ENCODE measurements around the gene ERGIC1. TPM values are rescaled to one million over a fixed set of nuclear protein-coding genes. Genes with fewer than 3 reads are reported as not detected.

ERGIC1 gene
- total and polyA plus RNA-seq, 2 of the 13 experiments (the other 11 are each of a cell fraction or from before 2014, with no cell fraction given): 78.5 to 184 TPM

DNA sequence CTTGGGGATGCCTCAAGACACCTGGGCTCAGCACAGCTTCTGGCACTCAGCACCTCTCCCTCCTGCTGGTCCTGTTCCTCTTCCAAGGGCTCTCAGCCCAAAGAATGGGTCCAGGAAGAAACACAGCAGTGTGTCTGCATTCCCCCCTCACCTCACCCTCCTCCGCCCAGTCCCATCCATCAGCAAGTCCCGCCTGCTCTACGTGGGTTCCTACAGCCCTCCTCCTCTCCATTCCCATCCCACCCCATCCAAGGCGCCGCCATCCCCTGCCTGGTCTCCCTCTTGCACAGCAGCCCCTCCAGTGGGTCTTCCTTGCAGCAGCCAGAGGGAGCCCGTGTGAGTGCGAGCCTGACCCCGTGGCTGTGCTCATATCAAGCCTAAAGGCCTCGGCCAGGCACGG is 72.8 kb downstream of the ERGIC1 start:
- Histone ChIP-seq H3K36me3 (replicated peaks in 1 of 2; ENCODE audit: control insufficient read depth in 1 of 2, insufficient read depth in 2 of 2, low read length in 2 of 2) (peaks cover 16 to 24% of the 10 kb centered on the region in 2 experiments), H2AFZ (ENCODE audit: low read length) (no peak overlapping the region), H3K9ac (ENCODE audit: insufficient read depth, low read depth, low read length) (no peak overlapping the region), H3K79me2 (ENCODE audit: insufficient read depth, low read length) (no peaks in the 10 kb centered on the region), H3K27ac (ENCODE audit: extremely low read length, insufficient read depth, low read length) (no peak overlapping the region), H3K4me2 (ENCODE audit: low read depth, low read length) (no peak overlapping the region), H3K4me3 (replicated peaks in 1 of 3; ENCODE audit: insufficient read depth in 1 of 3, low read depth in 2 of 3, low read length in 3 of 3) (no peak overlapping the region), H3K4me1 (ENCODE audit: insufficient read depth, low read length) (peaks cover 31% of the 10 kb centered on the region), H4K20me1 (ENCODE audit: insufficient read depth, low read length) (no peaks in the 10 kb centered on the region), H3K27me3 (ENCODE audit: control insufficient read depth in 1 of 2, insufficient read depth in 2 of 2, low read length in 2 of 2) (no peaks in the 10 kb centered on the region), H3K9me3 (ENCODE audit: low read length) (no peaks in the 10 kb centered on the region)
- ChIA-PET CTCF (ENCODE audit: low intra/inter-chr PET ratio, low total read pairs) (no interaction called here), POLR2A (interaction anchor here (8.6 kb wide), 1 partner anchor 136 kb away, joined by 31 read pairs; the partner anchor contains the start of gene DUSP1)
- WGBS (ENCODE audit: low lambda C conversion rate): 89% methylated on average over 10 of the region's 10 CpGs
- peak; percentile 21 for TF ChIP-seq AGO2 (optimal IDR thresholded peaks at IDR 0.05; ENCODE audit: low read depth, low read length)
- TF ChIP-seq, protein P1, sequence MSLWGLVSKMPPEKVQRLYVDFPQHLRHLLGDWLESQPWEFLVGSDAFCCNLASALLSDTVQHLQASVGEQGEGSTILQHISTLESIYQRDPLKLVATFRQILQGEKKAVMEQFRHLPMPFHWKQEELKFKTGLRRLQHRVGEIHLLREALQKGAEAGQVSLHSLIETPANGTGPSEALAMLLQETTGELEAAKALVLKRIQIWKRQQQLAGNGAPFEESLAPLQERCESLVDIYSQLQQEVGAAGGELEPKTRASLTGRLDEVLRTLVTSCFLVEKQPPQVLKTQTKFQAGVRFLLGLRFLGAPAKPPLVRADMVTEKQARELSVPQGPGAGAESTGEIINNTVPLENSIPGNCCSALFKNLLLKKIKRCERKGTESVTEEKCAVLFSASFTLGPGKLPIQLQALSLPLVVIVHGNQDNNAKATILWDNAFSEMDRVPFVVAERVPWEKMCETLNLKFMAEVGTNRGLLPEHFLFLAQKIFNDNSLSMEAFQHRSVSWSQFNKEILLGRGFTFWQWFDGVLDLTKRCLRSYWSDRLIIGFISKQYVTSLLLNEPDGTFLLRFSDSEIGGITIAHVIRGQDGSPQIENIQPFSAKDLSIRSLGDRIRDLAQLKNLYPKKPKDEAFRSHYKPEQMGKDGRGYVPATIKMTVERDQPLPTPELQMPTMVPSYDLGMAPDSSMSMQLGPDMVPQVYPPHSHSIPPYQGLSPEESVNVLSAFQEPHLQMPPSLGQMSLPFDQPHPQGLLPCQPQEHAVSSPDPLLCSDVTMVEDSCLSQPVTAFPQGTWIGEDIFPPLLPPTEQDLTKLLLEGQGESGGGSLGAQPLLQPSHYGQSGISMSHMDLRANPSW (CRISPR knock-in tag; IDR thresholded peaks at IDR 0.05; ENCODE audit: borderline replicate concordance): no peak
- no TSS peak for BruUV-seq (replicated peaks)
- ATAC-seq: no peak
- DNase-seq (ENCODE audit: low spot score): no peak
- in situ Hi-C loops (cut with HindIII; ENCODE audit: extremely low pct_ligation_motif_present, low pct_unique_long_range_greater_than_20kb) (no loop called here), intact Hi-C loops (cut with micrococcal nuclease; ENCODE audit: unreplicated experiment) (no loop called here)
- no peak for FAIRE-seq

DNA sequence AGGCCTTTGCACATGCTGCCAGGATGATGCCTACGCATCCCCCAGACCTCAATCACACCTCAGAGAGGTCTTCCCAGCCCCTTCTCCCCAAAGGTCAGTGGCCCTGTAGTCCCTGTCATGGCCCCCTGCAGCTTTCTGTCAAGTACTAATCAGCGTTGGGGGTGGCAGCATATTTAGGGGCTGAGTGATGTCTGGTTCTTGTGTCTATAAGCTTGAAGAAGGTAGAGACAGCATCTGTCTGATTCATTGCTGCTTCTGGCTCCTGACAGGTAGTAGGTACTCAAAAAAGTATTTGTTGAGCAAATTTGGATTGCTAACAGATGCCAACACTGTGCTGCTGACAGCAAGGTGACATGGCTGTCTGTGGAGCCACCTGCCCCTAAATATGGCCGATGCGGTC is 73.6 kb downstream of the ERGIC1 start:
- H3K27ac ChIP-seq (ENCODE audit: extremely low read length, insufficient read depth, low read length): no peak overlapping the region
- H4K20me1 ChIP-seq (ENCODE audit: insufficient read depth, low read length): no peaks in the 10 kb centered on the region
- no peaks in the 10 kb centered on the region for H3K27me3 ChIP-seq (ENCODE audit: control insufficient read depth in 1 of 2, insufficient read depth in 2 of 2, low read length in 2 of 2)
- peaks cover 24% of the 10 kb centered on the region for H3K4me1 ChIP-seq (ENCODE audit: insufficient read depth, low read length)
- DNase-seq (ENCODE audit: low spot score) (no peak), ATAC-seq (no peak), FAIRE-seq (no peak)
- H3K9ac ChIP-seq (ENCODE audit: insufficient read depth, low read depth, low read length): no peak overlapping the region
- H3K4me3 ChIP-seq (replicated peaks in 1 of 3; ENCODE audit: insufficient read depth in 1 of 3, low read depth in 2 of 3, low read length in 3 of 3): no peak overlapping the region
- CTCF ChIA-PET (ENCODE audit: low intra/inter-chr PET ratio, low total read pairs): no interaction called here
- in situ Hi-C loops (cut with HindIII; ENCODE audit: extremely low pct_ligation_motif_present, low pct_unique_long_range_greater_than_20kb) (no loop called here), intact Hi-C loops (cut with micrococcal nuclease; ENCODE audit: unreplicated experiment) (no loop called here)
- H3K79me2 ChIP-seq (ENCODE audit: insufficient read depth, low read length): no peaks in the 10 kb centered on the region
- POLR2A ChIA-PET: no interaction called here
- BruUV-seq (replicated peaks): no TSS peak
- H2AFZ ChIP-seq (ENCODE audit: low read length): no peak overlapping the region
- no peaks in the 10 kb centered on the region for H3K9me3 ChIP-seq (ENCODE audit: low read length)
- H3K36me3 ChIP-seq (replicated peaks in 1 of 2; ENCODE audit: control insufficient read depth in 1 of 2, insufficient read depth in 2 of 2, low read length in 2 of 2): peaks cover 16 to 27% of the 10 kb centered on the region in 2 experiments
- TF ChIP-seq PITX1 (CRISPR knock-in tag; IDR thresholded peaks at IDR 0.05) (no peak), MYNN (CRISPR knock-in tag; IDR thresholded peaks at IDR 0.05; ENCODE audit: low read depth) (no peak), MAFG (CRISPR knock-in tag; IDR thresholded peaks at IDR 0.05) (no peak), HHEX (CRISPR knock-in tag; IDR thresholded peaks at IDR 0.05) (no peak), AGO2 (optimal IDR thresholded peaks at IDR 0.05; ENCODE audit: low read depth, low read length) (peak; percentile 4), HMGA1 (CRISPR knock-in tag; conservative IDR thresholded peaks at IDR 0.05) (no peak), NFKBIZ (CRISPR knock-in tag; IDR thresholded peaks at IDR 0.05) (no peak)
- TF ChIP-seq, protein P2, sequence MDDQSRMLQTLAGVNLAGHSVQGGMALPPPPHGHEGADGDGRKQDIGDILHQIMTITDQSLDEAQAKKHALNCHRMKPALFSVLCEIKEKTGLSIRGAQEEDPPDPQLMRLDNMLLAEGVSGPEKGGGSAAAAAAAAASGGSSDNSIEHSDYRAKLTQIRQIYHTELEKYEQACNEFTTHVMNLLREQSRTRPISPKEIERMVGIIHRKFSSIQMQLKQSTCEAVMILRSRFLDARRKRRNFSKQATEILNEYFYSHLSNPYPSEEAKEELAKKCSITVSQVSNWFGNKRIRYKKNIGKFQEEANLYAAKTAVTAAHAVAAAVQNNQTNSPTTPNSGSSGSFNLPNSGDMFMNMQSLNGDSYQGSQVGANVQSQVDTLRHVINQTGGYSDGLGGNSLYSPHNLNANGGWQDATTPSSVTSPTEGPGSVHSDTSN (CRISPR knock-in tag; IDR thresholded peaks at IDR 0.05; ENCODE audit: borderline replicate concordance): no peak
- TF ChIP-seq, protein P3, sequence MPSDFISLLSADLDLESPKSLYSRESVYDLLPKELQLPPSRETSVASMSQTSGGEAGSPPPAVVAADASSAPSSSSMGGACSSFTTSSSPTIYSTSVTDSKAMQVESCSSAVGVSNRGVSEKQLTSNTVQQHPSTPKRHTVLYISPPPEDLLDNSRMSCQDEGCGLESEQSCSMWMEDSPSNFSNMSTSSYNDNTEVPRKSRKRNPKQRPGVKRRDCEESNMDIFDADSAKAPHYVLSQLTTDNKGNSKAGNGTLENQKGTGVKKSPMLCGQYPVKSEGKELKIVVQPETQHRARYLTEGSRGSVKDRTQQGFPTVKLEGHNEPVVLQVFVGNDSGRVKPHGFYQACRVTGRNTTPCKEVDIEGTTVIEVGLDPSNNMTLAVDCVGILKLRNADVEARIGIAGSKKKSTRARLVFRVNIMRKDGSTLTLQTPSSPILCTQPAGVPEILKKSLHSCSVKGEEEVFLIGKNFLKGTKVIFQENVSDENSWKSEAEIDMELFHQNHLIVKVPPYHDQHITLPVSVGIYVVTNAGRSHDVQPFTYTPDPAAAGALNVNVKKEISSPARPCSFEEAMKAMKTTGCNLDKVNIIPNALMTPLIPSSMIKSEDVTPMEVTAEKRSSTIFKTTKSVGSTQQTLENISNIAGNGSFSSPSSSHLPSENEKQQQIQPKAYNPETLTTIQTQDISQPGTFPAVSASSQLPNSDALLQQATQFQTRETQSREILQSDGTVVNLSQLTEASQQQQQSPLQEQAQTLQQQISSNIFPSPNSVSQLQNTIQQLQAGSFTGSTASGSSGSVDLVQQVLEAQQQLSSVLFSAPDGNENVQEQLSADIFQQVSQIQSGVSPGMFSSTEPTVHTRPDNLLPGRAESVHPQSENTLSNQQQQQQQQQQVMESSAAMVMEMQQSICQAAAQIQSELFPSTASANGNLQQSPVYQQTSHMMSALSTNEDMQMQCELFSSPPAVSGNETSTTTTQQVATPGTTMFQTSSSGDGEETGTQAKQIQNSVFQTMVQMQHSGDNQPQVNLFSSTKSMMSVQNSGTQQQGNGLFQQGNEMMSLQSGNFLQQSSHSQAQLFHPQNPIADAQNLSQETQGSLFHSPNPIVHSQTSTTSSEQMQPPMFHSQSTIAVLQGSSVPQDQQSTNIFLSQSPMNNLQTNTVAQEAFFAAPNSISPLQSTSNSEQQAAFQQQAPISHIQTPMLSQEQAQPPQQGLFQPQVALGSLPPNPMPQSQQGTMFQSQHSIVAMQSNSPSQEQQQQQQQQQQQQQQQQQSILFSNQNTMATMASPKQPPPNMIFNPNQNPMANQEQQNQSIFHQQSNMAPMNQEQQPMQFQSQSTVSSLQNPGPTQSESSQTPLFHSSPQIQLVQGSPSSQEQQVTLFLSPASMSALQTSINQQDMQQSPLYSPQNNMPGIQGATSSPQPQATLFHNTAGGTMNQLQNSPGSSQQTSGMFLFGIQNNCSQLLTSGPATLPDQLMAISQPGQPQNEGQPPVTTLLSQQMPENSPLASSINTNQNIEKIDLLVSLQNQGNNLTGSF (CRISPR knock-in tag; IDR thresholded peaks at IDR 0.05): no peak
- WGBS (ENCODE audit: low lambda C conversion rate): 100% methylated on average over 4 of the region's 4 CpGs
- H3K4me2 ChIP-seq (ENCODE audit: low read depth, low read length): no peak overlapping the region
